BJ (cell line): ENCODE data around the gene DDAH2. TPM values are rescaled to one million over a fixed set of nuclear protein-coding genes. Genes with fewer than 3 reads are reported as not detected.

Source experiments
- CTCF ChIA-PET: fragments of 350-600 bp; formaldehyde crosslinking; extraction: SDS; loops from one replicate; lab custom pipeline; 2021; ENCODE audit warnings: antibody characterized with exemption, inconsistent platforms; lab: Yijun Ruan, JAX
- POLR2A ChIA-PET: fragments of 300-600 bp; sonication (Branson Sonifier 250); formaldehyde crosslinking; extraction: SDS; loops from one replicate; lab custom pipeline; 2021; ENCODE audit warnings: antibody characterized with exemption; lab: Charles Lee
- DNase-seq: peaks from one replicate; pipeline ENCODE4 v3.0.0-alpha.2; 2011; ENCODE audit warnings: low read depth
- H3K27me3 ChIP-seq: 2 replicates; pipeline ENCODE4 v1.6.0; 2011; ENCODE audit warnings: low read length; ENCODE audit not compliant: control insufficient read depth, insufficient read depth
- H3K36me3 ChIP-seq: 2 replicates; pipeline ENCODE4 v1.5.1; 2011; ENCODE audit warnings: low read length; ENCODE audit not compliant: control insufficient read depth, insufficient read depth
- H3K4me3 ChIP-seq: 2 replicates; pipeline ENCODE4 v1.5.1; 2011; ENCODE audit warnings: low read depth, mild to moderate bottlenecking, control low read depth, low read length
- polyA plus RNA-seq: library from polyadenylated mRNA; depleted of rRNA; stranded (reverse); fragments of >200 nt; gene quantifications from 2 replicates; pipeline ENCODE4 v1.2.3, GENCODE V29; 2011
- TF ChIP-seq, protein P1 (sequence below): IDR thresholded peaks from 2 replicates; pipeline ENCODE4 v1.5.1; 2011; ENCODE audit warnings: low read depth, mild to moderate bottlenecking, control low read depth, inconsistent platforms, low read length, moderate library complexity; ENCODE audit not compliant: insufficient read depth

DDAH2 gene
- polyA plus RNA-seq, 1 experiment, result 69.5 TPM

DNA sequence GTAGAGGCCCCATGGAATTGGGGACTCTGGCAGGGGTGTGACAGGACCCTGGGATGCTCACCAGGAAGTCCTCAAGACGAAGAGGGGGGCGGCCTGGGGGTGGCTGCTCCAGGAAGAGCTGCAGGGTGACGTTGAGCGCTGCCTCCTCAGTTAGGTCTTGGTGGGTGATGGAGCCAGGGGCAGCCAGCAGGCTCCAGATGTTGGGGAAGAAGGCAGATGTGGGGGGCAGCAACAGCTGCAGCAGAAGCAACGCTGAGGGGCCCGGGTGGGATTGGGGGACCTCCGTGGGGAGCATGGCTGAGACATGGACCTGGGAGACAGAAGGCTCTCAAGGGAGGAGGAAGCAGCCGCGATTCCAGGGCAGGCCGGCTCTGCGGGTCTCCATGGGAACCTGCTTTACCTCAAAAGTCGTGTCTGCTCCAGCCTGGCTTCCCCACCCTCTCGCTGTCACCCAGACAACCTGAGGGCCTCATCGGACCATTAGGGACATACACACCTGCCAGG is 47.4 kb upstream of the DDAH2 start:
- Histone ChIP-seq H3K27me3 (no peaks in the 10 kb centered on the region), H3K36me3 (peaks cover 20% of the 10 kb centered on the region), H3K4me3 (no peak overlapping the region)
- CTCF ChIA-PET, result interaction anchor here (3.3 kb wide), 1 partner anchor 15 kb away, joined by 22 read pairs; no protein-coding TSS in a partner anchor
- POLR2A ChIA-PET, result no interaction called here
- DNase-seq, result no peak
- TF ChIP-seq, protein P1, sequence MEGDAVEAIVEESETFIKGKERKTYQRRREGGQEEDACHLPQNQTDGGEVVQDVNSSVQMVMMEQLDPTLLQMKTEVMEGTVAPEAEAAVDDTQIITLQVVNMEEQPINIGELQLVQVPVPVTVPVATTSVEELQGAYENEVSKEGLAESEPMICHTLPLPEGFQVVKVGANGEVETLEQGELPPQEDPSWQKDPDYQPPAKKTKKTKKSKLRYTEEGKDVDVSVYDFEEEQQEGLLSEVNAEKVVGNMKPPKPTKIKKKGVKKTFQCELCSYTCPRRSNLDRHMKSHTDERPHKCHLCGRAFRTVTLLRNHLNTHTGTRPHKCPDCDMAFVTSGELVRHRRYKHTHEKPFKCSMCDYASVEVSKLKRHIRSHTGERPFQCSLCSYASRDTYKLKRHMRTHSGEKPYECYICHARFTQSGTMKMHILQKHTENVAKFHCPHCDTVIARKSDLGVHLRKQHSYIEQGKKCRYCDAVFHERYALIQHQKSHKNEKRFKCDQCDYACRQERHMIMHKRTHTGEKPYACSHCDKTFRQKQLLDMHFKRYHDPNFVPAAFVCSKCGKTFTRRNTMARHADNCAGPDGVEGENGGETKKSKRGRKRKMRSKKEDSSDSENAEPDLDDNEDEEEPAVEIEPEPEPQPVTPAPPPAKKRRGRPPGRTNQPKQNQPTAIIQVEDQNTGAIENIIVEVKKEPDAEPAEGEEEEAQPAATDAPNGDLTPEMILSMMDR, result no peak

DNA sequence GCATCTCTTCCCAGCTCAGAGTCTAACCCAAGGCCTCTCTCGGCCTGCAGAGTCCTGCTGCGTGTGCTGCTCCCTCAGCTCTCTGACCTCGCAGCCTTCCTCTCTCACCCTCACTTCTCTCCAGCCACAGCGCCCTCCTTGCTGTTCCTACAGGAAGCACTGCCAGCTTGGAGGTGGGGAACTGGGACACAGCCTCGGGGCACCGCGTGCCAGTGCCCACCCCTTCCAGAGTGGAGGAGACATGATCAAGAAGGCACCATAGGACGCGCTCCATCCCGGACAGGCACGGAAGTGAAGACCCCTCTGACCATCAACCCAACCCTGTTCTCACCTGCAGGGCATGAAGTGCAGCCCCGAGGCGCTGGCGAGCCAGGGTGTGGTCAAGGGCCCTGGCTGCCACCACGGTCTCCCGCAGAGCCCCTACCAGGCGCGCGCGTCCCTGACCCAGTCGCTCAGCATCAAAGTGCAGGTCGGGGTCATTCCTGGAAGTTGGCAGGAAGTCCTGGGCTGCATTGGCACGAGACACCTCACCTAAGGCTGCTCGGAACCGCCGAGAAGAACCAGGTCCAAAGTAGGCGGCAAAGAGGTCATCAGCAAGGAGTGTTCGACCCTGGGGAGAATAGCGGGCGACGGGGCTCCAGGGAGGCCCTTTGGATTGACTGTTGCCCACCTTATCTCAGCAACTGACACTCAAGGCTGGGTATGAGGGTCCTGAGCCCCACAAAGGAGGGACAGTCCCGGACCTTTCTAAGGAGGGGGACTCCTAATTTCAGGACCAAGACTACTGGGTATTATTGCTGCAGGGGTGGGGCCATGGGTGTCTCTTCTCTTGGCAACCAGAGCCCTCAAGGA is 46.8 kb upstream of the DDAH2 start:
- TF ChIP-seq, protein P1, result no peak
- DNase-seq, result no peak
- ChIA-PET POLR2A (no interaction called here), CTCF (interaction anchor here (1.0 to 2.0 kb wide), 6 partner anchors 15 to 230 kb away, joined by 3 to 6 read pairs (median 3); partner anchors contain the start of genes ATP6V1G2, MSH5 and NEU1)
- no peak overlapping the region for H3K4me3 ChIP-seq
- no peaks in the 10 kb centered on the region for H3K27me3 ChIP-seq
- H3K36me3 ChIP-seq, result peaks cover 14% of the 10 kb centered on the region

DNA sequence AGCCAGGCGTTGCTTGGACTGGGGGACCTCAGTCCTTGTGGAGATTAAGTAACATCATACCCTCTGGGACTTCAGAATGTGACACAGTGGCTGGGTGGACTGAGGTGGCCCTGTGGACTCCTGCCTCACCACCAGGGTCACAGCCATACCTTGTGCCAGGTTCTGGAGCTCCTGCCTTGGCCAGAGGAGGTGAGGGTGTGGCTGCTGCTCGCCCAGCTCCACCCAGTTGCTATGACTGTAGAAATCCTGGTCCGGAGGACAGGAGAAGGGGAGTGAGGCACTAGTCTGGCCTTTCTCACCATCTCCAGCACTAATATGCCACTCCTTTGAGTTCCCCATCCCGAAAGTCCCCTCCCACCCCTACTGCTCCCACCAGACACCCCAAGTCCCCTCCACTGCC is 46.1 kb upstream of the DDAH2 start:
- Histone ChIP-seq H3K27me3 (no peaks in the 10 kb centered on the region), H3K4me3 (no peak overlapping the region), H3K36me3 (peaks cover 10% of the 10 kb centered on the region)
- CTCF ChIA-PET, result interaction anchor here (1.0 to 2.0 kb wide), 6 partner anchors 16 to 229 kb away, joined by 3 to 6 read pairs (median 3); partner anchors contain the start of genes ATP6V1G2, MSH5 and NEU1
- POLR2A ChIA-PET, result no interaction called here
- TF ChIP-seq, protein P1, result no peak
- no peak for DNase-seq

DNA sequence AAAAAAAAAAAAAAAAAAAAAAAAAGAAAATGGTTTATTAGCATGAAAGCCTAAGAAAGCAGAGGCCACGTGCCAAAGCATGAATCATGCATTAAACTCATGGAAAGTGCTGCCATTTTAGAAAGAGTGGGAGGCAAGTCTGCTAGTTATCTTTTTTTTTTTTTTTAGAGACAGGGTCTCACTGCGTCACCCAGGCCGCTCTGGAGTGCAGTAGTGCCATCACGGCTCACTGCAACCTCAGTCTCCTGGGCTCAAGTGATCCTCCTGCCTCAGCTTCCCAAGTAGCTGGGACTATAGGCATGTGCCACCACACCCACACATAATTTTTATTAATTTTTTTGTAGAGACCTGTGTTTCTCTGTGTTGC is 42.9 kb upstream of the DDAH2 start:
- CTCF ChIA-PET, result interaction anchor here (1.0 to 3.3 kb wide), 8 partner anchors 19 to 181 kb away, joined by 3 to 19 read pairs (median 4); partner anchors contain the start of genes HSPA1B and LY6G6F
- H3K27me3 ChIP-seq, result no peaks in the 10 kb centered on the region
- H3K4me3 ChIP-seq, result no peak overlapping the region
- POLR2A ChIA-PET, result no interaction called here
- no peak for DNase-seq
- H3K36me3 ChIP-seq, result no peaks in the 10 kb centered on the region
- TF ChIP-seq, protein P1, result no peak

DNA sequence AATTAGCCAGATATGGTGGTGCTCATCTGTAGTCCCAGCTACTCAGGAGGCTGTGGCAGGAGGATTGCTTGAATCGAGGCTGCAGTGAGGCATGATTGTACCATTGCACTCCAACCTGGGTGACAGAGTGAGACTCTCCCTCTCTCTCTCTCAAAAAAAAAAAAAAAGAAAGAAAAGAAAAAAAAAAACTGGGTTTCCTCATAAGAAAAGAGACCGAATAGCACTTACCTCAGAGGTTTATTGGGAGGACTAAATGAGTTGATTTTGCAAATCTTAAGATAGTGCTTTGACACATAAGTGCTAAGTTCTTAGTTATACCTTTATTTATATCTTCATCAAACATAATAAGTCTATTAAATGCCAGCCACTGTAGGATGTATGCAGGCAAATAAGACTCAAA is 41.8 kb upstream of the DDAH2 start:
- Histone ChIP-seq H3K36me3 (no peaks in the 10 kb centered on the region), H3K27me3 (no peaks in the 10 kb centered on the region), H3K4me3 (no peak overlapping the region)
- CTCF ChIA-PET, result interaction anchor here (0.6 to 3.3 kb wide), 16 partner anchors 20 to 1311 kb away, joined by 3 to 35 read pairs (median 9); partner anchors contain the start of genes ABHD16A, CLIC1, DDAH2 and HSPA1A
- TF ChIP-seq, protein P1, result no peak
- DNase-seq, result no peak
- POLR2A ChIA-PET, result no interaction called here
